ENCODE results near the gene ADGRD2. TPM values are rescaled to one million over a fixed set of nuclear protein-coding genes. Genes with fewer than 3 reads are reported as not detected.

ADGRD2 gene
- total RNA-seq, 1 experiment from 2014 or later = not detected

DNA sequence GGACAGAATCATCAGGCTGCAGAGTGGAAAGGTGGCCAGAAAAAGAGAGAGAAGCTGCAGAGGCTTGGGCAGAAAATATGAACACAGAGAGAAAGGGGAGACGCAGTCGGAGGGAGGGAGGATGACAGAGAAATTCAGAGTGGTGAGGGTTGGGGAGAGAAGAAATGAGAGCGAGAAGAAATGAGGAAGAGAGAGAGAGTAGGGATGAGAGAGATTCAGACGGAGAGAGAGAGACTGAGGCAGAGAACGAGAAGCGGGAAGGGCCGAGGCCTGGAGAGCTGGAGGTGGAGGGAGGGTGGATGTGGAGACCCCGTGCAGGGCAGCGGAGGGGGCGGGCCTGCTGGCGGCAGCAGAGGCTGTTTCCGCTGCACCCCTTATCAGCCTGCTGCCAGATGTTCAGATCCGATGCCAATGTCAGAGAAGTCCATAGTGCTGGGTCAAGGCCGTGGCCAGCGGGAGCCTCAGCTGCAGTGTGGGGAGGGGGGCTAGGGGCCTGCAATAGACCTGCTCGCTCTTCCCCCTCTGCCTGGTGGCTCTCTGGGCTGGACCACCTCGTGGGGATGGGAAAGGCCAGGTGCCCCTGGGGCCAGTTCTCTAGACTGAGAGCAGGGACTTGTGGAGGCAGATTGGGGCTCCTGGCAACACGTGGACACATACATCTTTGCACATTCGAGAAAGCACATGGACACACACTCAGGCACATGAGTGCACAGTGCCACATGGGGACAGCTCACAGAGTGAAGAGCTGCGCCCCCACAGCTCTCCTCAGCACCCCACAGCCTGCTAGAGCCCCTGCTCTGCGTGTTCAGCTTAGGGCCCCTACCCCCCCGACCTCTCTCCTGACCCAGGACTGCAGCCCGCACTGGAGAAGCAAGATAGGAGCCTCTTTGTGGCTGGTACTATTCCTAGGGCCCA is 61.9 kb downstream of the ADGRD2 start (continued):
- TF ChIP-seq JUND (IDR thresholded peaks at IDR 0.05) = no peak
- TF ChIP-seq CBX3 (IDR thresholded peaks at IDR 0.05; ENCODE audit: low read depth) = no peak
- no peak for TF ChIP-seq FOSL1 (IDR thresholded peaks at IDR 0.05; ENCODE audit: low read depth)
- TF ChIP-seq, protein P1, sequence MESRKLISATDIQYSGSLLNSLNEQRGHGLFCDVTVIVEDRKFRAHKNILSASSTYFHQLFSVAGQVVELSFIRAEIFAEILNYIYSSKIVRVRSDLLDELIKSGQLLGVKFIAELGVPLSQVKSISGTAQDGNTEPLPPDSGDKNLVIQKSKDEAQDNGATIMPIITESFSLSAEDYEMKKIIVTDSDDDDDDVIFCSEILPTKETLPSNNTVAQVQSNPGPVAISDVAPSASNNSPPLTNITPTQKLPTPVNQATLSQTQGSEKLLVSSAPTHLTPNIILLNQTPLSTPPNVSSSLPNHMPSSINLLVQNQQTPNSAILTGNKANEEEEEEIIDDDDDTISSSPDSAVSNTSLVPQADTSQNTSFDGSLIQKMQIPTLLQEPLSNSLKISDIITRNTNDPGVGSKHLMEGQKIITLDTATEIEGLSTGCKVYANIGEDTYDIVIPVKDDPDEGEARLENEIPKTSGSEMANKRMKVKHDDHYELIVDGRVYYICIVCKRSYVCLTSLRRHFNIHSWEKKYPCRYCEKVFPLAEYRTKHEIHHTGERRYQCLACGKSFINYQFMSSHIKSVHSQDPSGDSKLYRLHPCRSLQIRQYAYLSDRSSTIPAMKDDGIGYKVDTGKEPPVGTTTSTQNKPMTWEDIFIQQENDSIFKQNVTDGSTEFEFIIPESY (IDR thresholded peaks at IDR 0.05; ENCODE audit: extremely low read depth, insufficient replicate concordance, low read length) = no peak
- TF ChIP-seq, protein P2, sequence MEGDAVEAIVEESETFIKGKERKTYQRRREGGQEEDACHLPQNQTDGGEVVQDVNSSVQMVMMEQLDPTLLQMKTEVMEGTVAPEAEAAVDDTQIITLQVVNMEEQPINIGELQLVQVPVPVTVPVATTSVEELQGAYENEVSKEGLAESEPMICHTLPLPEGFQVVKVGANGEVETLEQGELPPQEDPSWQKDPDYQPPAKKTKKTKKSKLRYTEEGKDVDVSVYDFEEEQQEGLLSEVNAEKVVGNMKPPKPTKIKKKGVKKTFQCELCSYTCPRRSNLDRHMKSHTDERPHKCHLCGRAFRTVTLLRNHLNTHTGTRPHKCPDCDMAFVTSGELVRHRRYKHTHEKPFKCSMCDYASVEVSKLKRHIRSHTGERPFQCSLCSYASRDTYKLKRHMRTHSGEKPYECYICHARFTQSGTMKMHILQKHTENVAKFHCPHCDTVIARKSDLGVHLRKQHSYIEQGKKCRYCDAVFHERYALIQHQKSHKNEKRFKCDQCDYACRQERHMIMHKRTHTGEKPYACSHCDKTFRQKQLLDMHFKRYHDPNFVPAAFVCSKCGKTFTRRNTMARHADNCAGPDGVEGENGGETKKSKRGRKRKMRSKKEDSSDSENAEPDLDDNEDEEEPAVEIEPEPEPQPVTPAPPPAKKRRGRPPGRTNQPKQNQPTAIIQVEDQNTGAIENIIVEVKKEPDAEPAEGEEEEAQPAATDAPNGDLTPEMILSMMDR (IDR thresholded peaks at IDR 0.05 in 2 of 3, conservative IDR thresholded peaks at IDR 0.05 in 1 of 3; ENCODE audit: borderline replicate concordance in 1 of 3, insufficient read depth in 1 of 3, low read depth in 2 of 3, low read length in 2 of 3) = no peak
- TF ChIP-seq RAD21 (IDR thresholded peaks at IDR 0.05; ENCODE audit: low read depth) = no peak

DNA sequence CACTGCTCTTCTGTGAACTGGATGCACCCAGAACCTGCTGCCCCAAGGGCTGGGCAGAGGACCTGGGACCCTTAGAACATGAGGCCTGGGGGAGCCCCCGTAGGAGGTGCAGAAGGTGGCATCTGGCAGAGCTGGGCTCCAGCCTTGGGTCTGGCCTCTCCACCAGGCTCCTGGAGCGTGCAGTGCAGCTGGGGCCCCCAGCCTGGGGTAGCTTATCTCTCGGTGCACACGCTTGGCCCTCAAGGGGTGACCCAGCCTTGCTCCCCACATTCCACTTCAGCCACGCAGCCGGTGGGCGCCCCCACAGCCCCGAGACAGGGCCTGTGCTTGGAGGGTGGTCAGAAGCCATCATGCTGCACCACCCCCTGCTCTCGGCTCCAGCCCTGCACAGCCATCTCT is 62.6 kb downstream of the ADGRD2 start:
- intact Hi-C loops (cut with micrococcal nuclease) = no loop called here
- RAD21 ChIA-PET (ENCODE audit: low non-redundant PET in 1 of 2, low total read pairs in 2 of 2, uncharacterized antibody in 2 of 2, unreplicated experiment in 2 of 2) = no interaction called here
- no peaks in the 10 kb centered on the region for H4K20me1 ChIP-seq (ENCODE audit: insufficient read depth)
- peaks cover 5 to 8% of the 10 kb centered on the region in 2 experiments; a peak in 3 of 4 replicates for H3K4me1 ChIP-seq (ENCODE audit: control insufficient read depth in 1 of 2, insufficient read depth in 2 of 2, low read length in 2 of 2)
- no peaks in the 10 kb centered on the region for H3K79me2 ChIP-seq (ENCODE audit: insufficient read depth, low read length)
- H3K36me3 ChIP-seq (ENCODE audit: control insufficient read depth in 1 of 2, insufficient read depth in 2 of 2, low read length in 2 of 2) = no peaks in the 10 kb centered on the region
- POLR2A ChIA-PET = no interaction called here
- no peak overlapping the region for H3K27ac ChIP-seq (ENCODE audit: low read depth, low read length)
- CTCF ChIA-PET = no interaction called here
- ATAC-seq = no peak
- H3K9me3 ChIP-seq (ENCODE audit: control insufficient read depth in 1 of 2, insufficient read depth in 1 of 2, low read depth in 1 of 2, low read length in 2 of 2) = no peaks in the 10 kb centered on the region
- no peak overlapping the region for H3K4me3 ChIP-seq (replicated peaks in 1 of 2; ENCODE audit: low read depth in 1 of 2, low read length in 2 of 2)
- H3K9me2 ChIP-seq (ENCODE audit: insufficient read depth) = no peaks in the 10 kb centered on the region
- BruUV-seq (replicated peaks) = no TSS peak
- no peak overlapping the region for H2AFZ ChIP-seq (ENCODE audit: low read depth, low read length, poor library complexity, severe bottlenecking)
- no peaks in the 10 kb centered on the region for H3K27me3 ChIP-seq (ENCODE audit: insufficient read depth, low read length)
- no peak overlapping the region for H3K4me2 ChIP-seq (ENCODE audit: low read length)
- DNase-seq (ENCODE audit: low read depth, low spot score) = no peak
- no peak overlapping the region for H3K9ac ChIP-seq (ENCODE audit: low read length)
- no peak for TF ChIP-seq ZFX (IDR thresholded peaks at IDR 0.05)
- no peak for TF ChIP-seq EZH2 (IDR thresholded peaks at IDR 0.05)
- TF ChIP-seq ZNF274 (IDR thresholded peaks at IDR 0.05; ENCODE audit: low read depth, low read length) = no peak
- TF ChIP-seq, protein P3, sequence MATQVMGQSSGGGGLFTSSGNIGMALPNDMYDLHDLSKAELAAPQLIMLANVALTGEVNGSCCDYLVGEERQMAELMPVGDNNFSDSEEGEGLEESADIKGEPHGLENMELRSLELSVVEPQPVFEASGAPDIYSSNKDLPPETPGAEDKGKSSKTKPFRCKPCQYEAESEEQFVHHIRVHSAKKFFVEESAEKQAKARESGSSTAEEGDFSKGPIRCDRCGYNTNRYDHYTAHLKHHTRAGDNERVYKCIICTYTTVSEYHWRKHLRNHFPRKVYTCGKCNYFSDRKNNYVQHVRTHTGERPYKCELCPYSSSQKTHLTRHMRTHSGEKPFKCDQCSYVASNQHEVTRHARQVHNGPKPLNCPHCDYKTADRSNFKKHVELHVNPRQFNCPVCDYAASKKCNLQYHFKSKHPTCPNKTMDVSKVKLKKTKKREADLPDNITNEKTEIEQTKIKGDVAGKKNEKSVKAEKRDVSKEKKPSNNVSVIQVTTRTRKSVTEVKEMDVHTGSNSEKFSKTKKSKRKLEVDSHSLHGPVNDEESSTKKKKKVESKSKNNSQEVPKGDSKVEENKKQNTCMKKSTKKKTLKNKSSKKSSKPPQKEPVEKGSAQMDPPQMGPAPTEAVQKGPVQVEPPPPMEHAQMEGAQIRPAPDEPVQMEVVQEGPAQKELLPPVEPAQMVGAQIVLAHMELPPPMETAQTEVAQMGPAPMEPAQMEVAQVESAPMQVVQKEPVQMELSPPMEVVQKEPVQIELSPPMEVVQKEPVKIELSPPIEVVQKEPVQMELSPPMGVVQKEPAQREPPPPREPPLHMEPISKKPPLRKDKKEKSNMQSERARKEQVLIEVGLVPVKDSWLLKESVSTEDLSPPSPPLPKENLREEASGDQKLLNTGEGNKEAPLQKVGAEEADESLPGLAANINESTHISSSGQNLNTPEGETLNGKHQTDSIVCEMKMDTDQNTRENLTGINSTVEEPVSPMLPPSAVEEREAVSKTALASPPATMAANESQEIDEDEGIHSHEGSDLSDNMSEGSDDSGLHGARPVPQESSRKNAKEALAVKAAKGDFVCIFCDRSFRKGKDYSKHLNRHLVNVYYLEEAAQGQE (IDR thresholded peaks at IDR 0.05; ENCODE audit: low read depth) = no peak
- TF ChIP-seq, protein P1 (IDR thresholded peaks at IDR 0.05; ENCODE audit: extremely low read depth, insufficient replicate concordance, low read length) = no peak
- TF ChIP-seq FOSL1 (IDR thresholded peaks at IDR 0.05; ENCODE audit: low read depth) = no peak
- TF ChIP-seq SP1 (IDR thresholded peaks at IDR 0.05; ENCODE audit: low read depth) = no peak
- no peak for TF ChIP-seq EZH2phosphoT487 (IDR thresholded peaks at IDR 0.05; ENCODE audit: borderline replicate concordance)
- no peak for TF ChIP-seq TCF7L2 (IDR thresholded peaks at IDR 0.05; ENCODE audit: borderline replicate concordance, extremely low read depth, insufficient read depth, insufficient read length)

Measured in HCT116 (cell line).